ENCODE results near the gene FHOD3. TPM values are rescaled to one million over a fixed set of nuclear protein-coding genes. Genes with fewer than 3 reads are reported as not detected.

The FHOD3 gene
- total RNA-seq, 4 donors from 2014 or later: 3.5 to 40.0 (median 14.5) TPM

DNA sequence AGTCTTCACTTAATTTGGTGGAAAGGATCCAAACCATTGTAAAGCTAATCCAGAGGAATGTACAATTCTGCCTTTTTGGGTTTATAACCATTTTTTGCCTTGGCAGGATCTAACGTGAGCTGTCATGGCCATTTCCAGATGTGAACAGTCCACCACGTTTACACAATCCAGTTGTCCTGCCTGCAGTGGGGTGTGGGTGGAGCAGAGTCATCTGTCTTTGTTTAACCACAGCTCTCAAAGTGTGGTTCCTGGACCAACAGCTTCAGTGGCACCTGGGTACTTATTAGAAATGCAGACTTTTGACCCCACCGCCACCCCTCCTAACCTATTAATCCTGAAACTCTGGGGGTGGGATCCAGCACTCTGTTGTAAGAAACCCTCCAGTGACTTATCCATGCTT is 35.9 kb downstream of the FHOD3 start:
- Histone ChIP-seq H3K27me3 (no peaks in the 10 kb centered on the region), H3K4me1 (peaks cover 0 to 24% (median 17%) of the 10 kb centered on the region in 4 donors), H3K9me3 (no peaks in the 10 kb centered on the region), H3K27ac (no peak overlapping the region), H3K36me3 (no peaks in the 10 kb centered on the region), H3K4me3 (no peak overlapping the region)
- no peak for TF ChIP-seq EP300 (IDR thresholded peaks at IDR 0.05; ENCODE audit: low read depth)
- TF ChIP-seq POLR2A (IDR thresholded peaks at IDR 0.05): no peak
- TF ChIP-seq, protein P1, sequence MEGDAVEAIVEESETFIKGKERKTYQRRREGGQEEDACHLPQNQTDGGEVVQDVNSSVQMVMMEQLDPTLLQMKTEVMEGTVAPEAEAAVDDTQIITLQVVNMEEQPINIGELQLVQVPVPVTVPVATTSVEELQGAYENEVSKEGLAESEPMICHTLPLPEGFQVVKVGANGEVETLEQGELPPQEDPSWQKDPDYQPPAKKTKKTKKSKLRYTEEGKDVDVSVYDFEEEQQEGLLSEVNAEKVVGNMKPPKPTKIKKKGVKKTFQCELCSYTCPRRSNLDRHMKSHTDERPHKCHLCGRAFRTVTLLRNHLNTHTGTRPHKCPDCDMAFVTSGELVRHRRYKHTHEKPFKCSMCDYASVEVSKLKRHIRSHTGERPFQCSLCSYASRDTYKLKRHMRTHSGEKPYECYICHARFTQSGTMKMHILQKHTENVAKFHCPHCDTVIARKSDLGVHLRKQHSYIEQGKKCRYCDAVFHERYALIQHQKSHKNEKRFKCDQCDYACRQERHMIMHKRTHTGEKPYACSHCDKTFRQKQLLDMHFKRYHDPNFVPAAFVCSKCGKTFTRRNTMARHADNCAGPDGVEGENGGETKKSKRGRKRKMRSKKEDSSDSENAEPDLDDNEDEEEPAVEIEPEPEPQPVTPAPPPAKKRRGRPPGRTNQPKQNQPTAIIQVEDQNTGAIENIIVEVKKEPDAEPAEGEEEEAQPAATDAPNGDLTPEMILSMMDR (IDR thresholded peaks at IDR 0.05): no peak
- no peak for TF ChIP-seq POLR2AphosphoS5 (IDR thresholded peaks at IDR 0.05)
- intact Hi-C loops (cut with DNase I; ENCODE audit: low total_unique reads) (no loop called here), in situ Hi-C loops (cut with MboI; ENCODE audit: low pct_ligation_motif_present in 1 of 4, low pct_unique_long_range_greater_than_20kb in 1 of 4, low sequenced_read_pairs in 3 of 4) (no loop called here)
- no peak for DNase-seq
- 35 to 43% methylated on average over 1 to 3 of the region's 3 CpGs for WGBS, 2 donors (ENCODE audit: low coverage in 1 of 2)

- in situ Hi-C loops (cut with MboI; ENCODE audit: low pct_ligation_motif_present in 1 of 4, low pct_unique_long_range_greater_than_20kb in 1 of 4, low sequenced_read_pairs in 3 of 4): no loop called here
Measured at GRCh38 chr18:36334798-36335197, 37.3 kb downstream of the FHOD3 start.

DNA sequence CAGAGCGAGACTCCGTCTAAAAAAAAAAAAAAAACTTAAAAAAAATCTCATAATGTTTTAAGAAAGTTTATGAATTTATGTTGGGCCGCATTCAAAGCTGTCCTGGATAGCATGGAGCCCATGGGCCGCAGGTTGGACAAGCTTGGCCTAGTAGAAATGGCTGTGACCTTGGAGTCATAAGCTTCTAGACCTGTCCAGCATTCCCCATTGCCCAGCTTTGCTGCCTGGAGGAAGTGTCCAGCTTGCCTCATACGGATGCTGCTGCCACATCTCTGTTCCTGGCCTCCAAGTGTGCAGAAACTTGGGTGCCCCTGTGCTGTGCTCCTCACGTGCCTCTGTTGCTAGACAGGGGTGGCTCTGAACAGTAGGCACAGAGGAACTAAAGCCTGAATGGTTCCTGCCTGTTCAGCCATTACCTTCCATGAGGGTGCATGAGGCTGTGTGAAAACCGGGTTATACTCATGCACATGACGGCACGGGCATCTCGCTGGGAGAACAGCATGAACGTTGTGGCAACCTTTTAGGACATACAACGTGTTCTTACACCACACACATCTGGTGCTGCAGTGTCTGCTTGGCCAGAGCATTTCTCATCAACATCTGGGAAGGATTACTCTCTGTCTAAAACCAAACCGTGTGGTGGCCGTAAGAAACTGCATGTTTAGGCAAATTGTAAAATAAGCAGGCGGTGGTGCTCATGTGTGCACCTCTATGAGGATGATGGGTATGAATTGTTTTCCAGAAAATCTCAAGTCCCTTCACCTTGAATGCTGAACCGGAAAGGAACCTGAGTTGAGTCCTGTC is 38.2 kb downstream of the FHOD3 start:
- in situ Hi-C loops (cut with MboI; ENCODE audit: low pct_ligation_motif_present in 1 of 4, low pct_unique_long_range_greater_than_20kb in 1 of 4, low sequenced_read_pairs in 3 of 4) (no loop called here), intact Hi-C loops (cut with DNase I; ENCODE audit: low total_unique reads) (no loop called here)
- peaks cover 0 to 27% (median 20%) of the 10 kb centered on the region in 4 donors for H3K4me1 ChIP-seq
- no peaks in the 10 kb centered on the region for H3K36me3 ChIP-seq
- no peak for TF ChIP-seq POLR2A (IDR thresholded peaks at IDR 0.05)
- no peak for TF ChIP-seq EP300 (IDR thresholded peaks at IDR 0.05; ENCODE audit: low read depth)
- no peak for TF ChIP-seq POLR2AphosphoS5 (IDR thresholded peaks at IDR 0.05)
- TF ChIP-seq, protein P1 (IDR thresholded peaks at IDR 0.05): no peak
- 86 to 89% methylated on average over 6 to 15 of the region's 16 CpGs for WGBS, 2 donors (ENCODE audit: low coverage in 1 of 2)
- no peak overlapping the region for H3K27ac ChIP-seq
- DNase-seq: no peak
- H3K4me3 ChIP-seq: no peak overlapping the region
- H3K27me3 ChIP-seq: no peaks in the 10 kb centered on the region
- H3K9me3 ChIP-seq: no peaks in the 10 kb centered on the region

More at GRCh38 chr18:36334798-36335197, 37.3 kb downstream of the FHOD3 start:
- peaks cover 0 to 26% (median 18%) of the 10 kb centered on the region in 4 donors for H3K4me1 ChIP-seq
- no peak for TF ChIP-seq POLR2A (IDR thresholded peaks at IDR 0.05)
- TF ChIP-seq, protein P1 (IDR thresholded peaks at IDR 0.05): no peak
- TF ChIP-seq POLR2AphosphoS5 (IDR thresholded peaks at IDR 0.05): no peak
- no peak for TF ChIP-seq EP300 (IDR thresholded peaks at IDR 0.05; ENCODE audit: low read depth)
- H3K27ac ChIP-seq: no peak overlapping the region
- 85 to 100% methylated on average over 1 to 3 of the region's 3 CpGs for WGBS, 2 donors (ENCODE audit: low coverage in 1 of 2)
- no peaks in the 10 kb centered on the region for H3K27me3 ChIP-seq
- H3K36me3 ChIP-seq: no peaks in the 10 kb centered on the region
- no peak overlapping the region for H3K4me3 ChIP-seq
- intact Hi-C loops (cut with DNase I; ENCODE audit: low total_unique reads): no loop called here
- H3K9me3 ChIP-seq: no peaks in the 10 kb centered on the region
- DNase-seq: no peak

- Histone ChIP-seq H3K4me1 (peaks cover 0 to 14% (median 9%) of the 10 kb centered on the region in 4 donors), H3K4me3 (no peak overlapping the region), H3K36me3 (no peaks in the 10 kb centered on the region), H3K27me3 (no peaks in the 10 kb centered on the region), H3K27ac (no peak overlapping the region), H3K9me3 (no peaks in the 10 kb centered on the region)
- intact Hi-C loops (cut with DNase I; ENCODE audit: low total_unique reads): no loop called here
- 62% methylated on average over 4 of the region's 4 CpGs; no CpG with 5 or more reads in 1 of the 2 donors for WGBS, 2 donors (ENCODE audit: low coverage in 1 of 2)
- DNase-seq: no peak
- TF ChIP-seq EP300 (IDR thresholded peaks at IDR 0.05; ENCODE audit: low read depth) (no peak), POLR2AphosphoS5 (IDR thresholded peaks at IDR 0.05) (no peak), POLR2A (IDR thresholded peaks at IDR 0.05) (no peak)
- TF ChIP-seq, protein P1 (IDR thresholded peaks at IDR 0.05): no peak
- in situ Hi-C loops (cut with MboI; ENCODE audit: low pct_ligation_motif_present in 1 of 4, low pct_unique_long_range_greater_than_20kb in 1 of 4, low sequenced_read_pairs in 3 of 4): no loop called here
Measured at GRCh38 chr18:36337679-36338402, 40.3 kb downstream of the FHOD3 start.
